ENCODE results near the gene RAB13. TPM values are rescaled to one million over a fixed set of nuclear protein-coding genes. Genes with fewer than 3 reads are reported as not detected.
"Not testable (repeated sequence)": the region's sequence is repeated elsewhere in the genome, so short reads cannot be mapped to it uniquely, and the experiment has no call there.

RAB13 gene
- 100 to 1,000 TPM; 155 to 169 (median 160) TPM for polyA plus RNA-seq (ENCODE audit: insufficient read length in 4 of 4)

GRCh38 chr1:153985941-153986761 is at the start of gene RAB13:
Gene RAB13 (minus strand): TSS chr1:153986339. CDS start chr1:153986236, 103 bp downstream.
- peak in 2 of 4 donors; percentile 67 to 80 for DNase-seq (ENCODE audit: low read depth in 4 of 4, low spot score in 3 of 4)

- DNase-seq (ENCODE audit: low read depth in 4 of 4, low spot score in 3 of 4): not testable (repeated sequence)
Observed at GRCh38 chr1:154033697-154034096, 47.6 kb upstream of the RAB13 start.

DNA sequence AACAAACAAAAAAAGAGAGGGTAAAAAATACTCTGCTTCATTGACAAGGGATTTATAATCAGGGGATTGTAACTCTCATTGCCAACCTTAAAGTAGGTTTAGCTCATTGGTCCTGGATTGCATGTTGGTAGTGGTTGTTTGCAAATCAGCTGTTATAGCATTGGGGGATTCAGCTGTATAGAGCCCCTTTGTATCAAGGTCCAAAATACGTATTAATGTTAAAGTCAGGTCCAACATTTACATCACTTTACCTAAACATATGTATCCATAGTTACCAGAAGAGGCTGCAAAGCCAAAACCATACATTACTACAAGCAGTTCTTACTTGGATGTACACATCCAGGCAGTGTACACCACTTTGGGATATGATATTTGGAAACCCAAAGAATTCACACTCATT is 33.8 kb upstream of the RAB13 start:
- no peak for DNase-seq (ENCODE audit: low read depth in 4 of 4, low spot score in 3 of 4)

DNA sequence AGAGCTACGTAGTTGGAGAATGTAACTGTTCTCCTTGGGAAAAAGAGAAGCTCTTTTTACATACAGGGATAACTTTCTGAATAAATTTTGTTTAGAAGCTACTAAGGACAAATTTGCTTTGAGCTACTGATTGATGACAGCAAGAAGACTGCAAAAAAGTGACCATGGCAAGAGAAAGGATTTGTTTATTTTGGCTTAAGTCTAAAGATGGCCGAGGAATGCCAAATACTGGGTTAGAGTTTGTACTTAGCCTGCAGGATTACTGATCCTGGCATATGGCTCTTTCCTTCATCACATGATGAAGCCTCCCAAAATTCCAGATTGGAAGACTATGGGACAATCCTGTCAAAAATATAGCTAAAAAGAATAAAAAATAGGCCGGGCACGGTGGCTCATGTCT is 33.1 kb upstream of the RAB13 start:
- DNase-seq (ENCODE audit: low read depth in 4 of 4, low spot score in 3 of 4): no peak

DNA sequence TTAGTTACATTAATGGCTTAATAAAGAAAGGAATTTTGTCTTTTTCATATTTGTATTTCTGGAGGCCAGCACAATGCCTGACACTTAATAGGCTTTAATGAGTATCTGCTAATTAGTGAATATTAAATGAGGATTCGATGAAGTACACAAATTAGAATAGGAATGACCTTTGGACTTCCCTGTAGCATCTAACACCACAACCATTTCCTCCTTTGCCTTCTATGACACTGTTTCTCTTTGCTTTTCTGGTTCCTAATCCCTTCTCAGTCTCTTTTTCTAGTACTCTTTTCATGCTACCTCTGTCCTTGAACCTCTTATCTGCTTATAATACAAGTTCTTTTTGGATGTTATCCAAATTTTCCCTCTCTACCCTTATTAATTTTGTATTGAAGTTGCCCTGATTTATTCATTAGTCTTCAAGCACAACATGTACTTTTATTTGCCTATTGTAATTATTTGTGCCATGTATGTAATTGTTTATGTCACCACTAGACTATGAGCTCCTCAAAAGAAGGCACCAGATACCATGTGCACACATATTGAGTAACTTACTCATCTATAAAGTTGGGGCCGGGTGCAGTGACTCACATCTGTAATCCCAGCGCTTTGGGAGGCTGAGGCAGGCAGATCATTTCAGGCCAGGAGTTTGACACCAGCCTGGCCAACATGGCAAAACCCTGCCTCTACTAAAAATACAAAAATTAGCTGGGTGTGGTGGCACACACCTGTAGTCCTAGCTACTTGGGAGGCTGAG is 28.2 kb upstream of the RAB13 start:
- DNase-seq (ENCODE audit: low read depth in 4 of 4, low spot score in 3 of 4): no peak

DNA sequence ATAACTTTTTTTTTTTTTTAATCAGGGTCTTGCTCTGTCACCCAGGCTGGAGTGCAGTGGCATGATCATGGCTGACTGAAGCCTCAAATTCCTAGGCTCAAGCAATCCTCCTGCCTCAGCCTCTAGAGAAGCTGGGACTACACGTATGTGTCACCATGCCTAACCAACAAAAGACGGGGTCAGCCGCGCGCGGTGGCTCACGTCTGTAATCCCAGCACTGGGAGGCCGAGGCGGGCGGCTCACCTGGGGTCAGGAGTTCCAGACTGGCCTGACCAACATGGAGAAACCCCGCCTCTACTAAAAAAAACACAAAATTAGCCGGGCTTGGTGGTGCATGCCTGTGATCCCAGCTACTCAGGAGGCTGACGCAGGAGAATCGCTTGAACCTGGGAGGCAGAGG is 26.4 kb upstream of the RAB13 start:
- DNase-seq (ENCODE audit: low read depth in 4 of 4, low spot score in 3 of 4): not testable (repeated sequence)

DNA sequence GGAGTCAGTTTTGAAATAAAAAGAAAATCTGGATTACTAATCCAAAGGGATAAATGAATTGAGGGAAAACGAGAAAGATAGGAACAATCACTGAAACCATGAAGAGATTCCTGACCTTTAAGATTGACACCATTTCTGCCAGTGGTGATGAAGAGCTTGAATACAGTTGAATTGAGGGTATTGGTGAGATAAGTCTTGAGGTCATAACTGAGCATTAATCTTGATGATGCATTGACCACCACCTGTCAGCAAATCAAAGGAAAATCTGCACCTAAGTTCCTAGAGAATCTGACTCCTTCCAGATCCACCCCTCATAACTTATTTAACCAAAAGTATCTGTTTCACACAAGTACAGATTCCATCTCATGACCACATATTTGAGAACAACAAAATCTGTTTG is 26.0 kb upstream of the RAB13 start:
- no peak for DNase-seq (ENCODE audit: low read depth in 4 of 4, low spot score in 3 of 4)

DNA sequence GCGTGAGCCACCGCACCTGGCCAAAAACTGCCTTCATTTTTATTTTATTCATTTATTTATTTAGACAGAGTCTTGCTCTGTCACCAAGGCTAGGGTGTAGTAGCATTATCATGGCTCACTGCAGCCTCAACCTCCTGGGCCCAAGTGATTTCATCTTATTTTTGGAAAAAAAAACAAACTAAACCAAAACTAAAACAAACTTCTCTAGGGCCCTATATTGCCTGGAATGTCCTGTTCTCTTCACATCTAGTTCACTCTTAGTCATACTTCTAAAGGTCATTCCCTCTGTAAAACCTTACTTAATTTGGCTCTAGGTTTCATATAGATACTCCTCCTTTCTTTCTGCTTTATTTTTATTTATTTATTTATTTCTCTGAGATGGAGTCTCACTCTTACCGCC is 20.0 kb upstream of the RAB13 start:
- DNase-seq (ENCODE audit: low read depth in 4 of 4, low spot score in 3 of 4): no peak

- no peak for DNase-seq (ENCODE audit: low read depth in 4 of 4, low spot score in 3 of 4)
Observed at GRCh38 chr1:154000420-154000819, 14.3 kb upstream of the RAB13 start.

DNA sequence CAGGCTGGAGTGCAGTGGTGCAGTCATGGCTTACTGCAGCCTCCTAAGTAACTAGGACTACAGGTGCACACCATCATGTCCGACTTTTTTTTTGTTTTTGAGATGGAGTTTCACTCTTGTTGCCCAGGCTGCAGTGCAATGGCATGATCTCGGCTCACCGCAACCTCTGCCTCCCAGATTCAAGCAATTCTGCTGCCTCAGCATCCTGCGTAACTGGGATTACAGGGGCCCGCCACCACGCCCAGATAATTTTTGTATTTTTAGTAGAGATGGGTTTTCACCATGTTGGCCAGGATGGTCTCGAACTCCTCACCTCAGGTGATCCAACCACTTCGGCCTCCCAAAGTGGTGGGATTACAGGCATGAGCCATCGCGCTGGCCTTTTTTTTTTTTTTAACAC is 10.7 kb upstream of the RAB13 start:
- DNase-seq (ENCODE audit: low read depth in 4 of 4, low spot score in 3 of 4): not testable (repeated sequence)

DNA sequence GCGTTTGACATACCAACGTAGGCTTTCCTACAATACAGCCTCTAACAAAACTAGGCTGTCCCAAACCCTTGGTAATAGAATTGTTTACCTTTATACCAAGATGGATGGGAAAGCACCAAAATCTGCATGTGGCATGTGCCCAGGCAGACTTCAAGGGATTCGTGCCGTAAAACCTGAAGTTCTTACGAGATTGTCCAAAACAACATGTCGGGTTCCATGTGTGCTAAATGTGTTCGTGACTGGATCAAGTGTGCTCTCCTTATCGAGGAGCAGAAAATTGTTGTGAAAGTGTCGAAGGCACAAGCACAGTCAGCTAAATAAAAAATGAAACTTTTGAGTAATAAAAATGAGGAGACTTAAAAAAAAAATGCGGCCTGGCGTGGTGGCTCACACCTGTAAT is 9.5 kb upstream of the RAB13 start:
- no peak for DNase-seq (ENCODE audit: low read depth in 4 of 4, low spot score in 3 of 4)

DNA sequence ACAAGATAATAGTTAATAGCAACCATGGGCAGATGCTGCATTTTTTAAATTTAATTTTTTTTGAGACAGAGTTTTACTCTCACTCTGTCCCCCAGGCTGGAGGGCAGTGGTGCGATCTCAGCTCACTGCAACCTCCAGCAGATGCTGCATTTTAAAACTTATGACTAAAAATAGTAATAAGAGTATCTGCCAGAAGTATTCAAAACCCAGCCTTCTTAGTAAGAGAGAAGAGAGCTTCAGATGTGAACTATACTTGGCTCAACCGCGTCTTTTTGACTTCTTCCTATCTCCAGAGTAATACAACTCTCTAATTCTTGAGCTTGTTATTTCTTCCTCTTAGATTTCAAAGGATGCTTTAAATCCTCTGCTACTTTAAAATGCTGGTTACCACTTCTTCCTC is 9.1 kb upstream of the RAB13 start:
- no peak for DNase-seq (ENCODE audit: low read depth in 4 of 4, low spot score in 3 of 4)

DNA sequence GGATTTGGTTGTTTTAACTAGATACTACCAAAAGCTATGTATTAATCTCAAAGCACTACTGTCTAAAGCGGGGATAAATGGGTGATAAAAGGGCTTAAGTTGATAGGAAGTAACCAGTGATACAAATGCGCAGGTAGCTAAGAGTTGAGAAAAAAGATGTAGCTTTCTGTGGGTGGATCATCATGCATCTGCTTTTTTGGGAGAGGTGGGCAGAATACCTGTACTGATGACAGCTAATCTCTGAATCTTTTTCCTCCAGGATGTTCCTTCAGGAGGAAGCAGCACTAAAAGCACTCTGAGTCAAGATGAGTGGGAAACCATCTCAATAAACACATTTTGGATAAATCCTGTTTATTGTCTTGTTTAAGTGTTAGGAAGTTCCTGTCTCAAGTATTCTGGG is 5.7 kb upstream of the RAB13 start:
- no peak for DNase-seq (ENCODE audit: low read depth in 4 of 4, low spot score in 3 of 4)

DNA sequence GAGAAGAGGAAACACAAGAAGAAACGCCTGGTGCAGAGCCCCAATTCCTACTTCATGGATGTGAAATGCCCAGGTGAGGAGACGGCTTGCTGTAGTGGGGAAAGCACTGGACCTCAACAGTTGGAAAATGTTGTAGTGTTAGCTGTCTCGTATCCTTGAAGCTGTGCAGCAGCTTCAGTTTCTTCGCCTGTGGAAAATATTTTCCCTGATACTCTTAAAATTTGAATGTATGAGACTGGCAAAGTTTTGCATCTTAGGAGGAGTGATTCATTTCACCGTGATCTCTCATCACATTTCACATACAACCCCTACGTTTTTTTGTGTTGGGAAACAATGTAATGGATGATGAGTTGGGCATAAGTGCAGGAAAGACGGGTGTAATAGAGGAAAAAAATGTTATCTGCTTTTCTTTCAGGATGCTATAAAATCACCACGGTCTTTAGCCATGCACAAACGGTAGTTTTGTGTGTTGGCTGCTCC is 5.1 kb upstream of the RAB13 start:
- DNase-seq (ENCODE audit: low read depth in 4 of 4, low spot score in 3 of 4): no peak

DNA sequence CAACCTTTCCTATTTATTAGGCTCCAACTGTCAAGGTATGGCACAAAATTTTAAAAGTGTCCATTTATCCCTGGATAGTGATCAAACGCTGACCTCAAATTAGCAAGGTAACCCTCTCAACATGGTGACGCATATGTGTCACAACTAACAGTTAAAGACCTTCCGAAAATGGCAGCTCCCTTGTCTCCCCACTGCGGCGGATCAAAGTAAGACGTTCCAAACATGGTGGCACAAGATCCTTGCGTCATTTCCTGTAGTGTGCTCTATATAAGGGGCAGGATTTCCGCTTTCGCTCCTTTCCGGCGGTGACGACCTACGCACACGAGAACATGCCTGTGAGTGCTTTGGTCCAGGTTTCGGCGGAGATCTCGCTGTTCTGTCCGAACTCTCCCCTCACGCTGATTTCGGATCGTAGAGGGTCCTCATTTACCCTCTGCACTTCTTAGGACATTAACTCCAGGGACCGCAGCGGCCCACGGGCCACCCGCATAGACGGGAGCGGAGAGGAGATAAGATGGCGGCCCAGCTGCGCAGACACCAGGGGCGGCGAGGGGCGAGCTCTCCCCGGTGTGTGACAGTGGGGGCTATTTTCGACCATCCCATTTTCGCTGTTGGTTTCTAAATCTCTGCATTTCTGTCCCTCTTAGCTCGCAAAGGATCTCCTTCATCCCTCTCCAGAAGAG is 4.5 kb upstream of the RAB13 start, which contains the start of gene RPS27:
TSS of gene RPS27 (plus strand) at position 295 of the 683 bp plus-strand sequence. CDS start at position 330, 35 bp downstream.
- peak; percentile 96 to 98 (median 98) for DNase-seq (ENCODE audit: low read depth in 4 of 4, low spot score in 3 of 4)

DNA sequence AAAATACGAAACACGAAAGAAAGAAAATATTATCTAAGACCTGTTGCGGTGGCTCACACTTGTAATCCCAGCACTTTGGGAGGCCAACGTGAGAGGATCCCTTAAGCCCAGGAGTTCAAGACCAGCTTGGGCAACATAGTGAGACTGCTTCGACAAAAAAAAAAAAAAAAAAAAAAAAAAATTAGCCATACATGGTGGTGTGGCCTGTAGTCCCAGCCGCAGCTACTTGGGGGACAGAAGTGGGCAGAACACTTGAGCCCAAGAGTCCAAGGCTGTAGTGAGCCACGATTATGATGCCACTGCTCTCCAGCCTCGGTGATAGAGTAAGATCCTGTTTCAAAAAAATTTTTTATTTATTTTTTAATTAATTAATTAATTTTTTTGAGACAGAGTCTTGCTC is 1.5 kb upstream of the RAB13 start:
- no peak for DNase-seq (ENCODE audit: low read depth in 4 of 4, low spot score in 3 of 4)

DNA sequence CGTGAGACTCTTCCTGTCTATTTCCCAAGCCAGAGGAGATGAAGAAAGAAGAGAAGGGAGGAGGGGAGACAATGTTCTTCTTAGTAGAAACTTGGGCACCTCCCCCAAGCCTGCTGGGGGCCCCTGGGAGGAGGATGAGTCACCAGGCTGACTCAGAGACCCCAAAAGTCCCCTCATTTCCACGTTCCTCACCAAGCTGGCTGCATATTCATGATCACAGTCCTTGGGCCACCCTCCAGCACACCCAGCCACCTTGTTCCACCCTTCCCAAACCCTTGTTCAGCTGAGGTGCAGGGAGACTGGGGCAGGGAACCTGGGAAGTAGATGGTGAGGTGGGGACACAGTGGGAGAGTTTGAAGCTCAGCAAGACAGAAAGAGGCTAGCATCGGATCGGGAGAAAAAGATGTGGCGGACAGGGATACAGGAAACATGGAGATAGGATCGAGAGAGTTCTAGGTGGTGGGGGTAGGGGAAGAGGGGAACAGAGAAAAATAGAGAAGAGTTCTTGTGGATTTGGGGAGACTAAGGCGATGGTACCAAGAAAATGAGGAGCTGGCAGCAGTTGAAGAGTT is 712 bp downstream of the RAB13 start:
- DNase-seq (ENCODE audit: low read depth in 4 of 4, low spot score in 3 of 4): no peak

- DNase-seq (ENCODE audit: low read depth in 4 of 4, low spot score in 3 of 4): no peak
Observed at GRCh38 chr1:153984123-153984894, 1.8 kb downstream of the RAB13 start.

- not testable (repeated sequence) for DNase-seq (ENCODE audit: low read depth in 4 of 4, low spot score in 3 of 4)
Observed at GRCh38 chr1:153981735-153982134, 4.4 kb downstream of the RAB13 start.

- DNase-seq (ENCODE audit: low read depth in 4 of 4, low spot score in 3 of 4): not testable (repeated sequence)
Observed at GRCh38 chr1:153979091-153979490, 7.0 kb downstream of the RAB13 start.
